Large intestine (tissue), 3 donors: ENCODE results near the gene GSG1L. TPM values are rescaled to one million over a fixed set of nuclear protein-coding genes. Genes with fewer than 3 reads are reported as not detected.

ENCODE experiments used
- DNase-seq, 2 donors: peaks; one replicate each; pipeline versions ENCODE4 v3.0.0 to v3.0.0-alpha.2; 2013
- H3K27ac ChIP-seq: one replicate; pipeline ENCODE4 v1.5.1; 2013; ENCODE audit warnings: low read length
- H3K27me3 ChIP-seq: 2 replicates; pipeline ENCODE4 v1.6.1; 2013; ENCODE audit warnings: low read length; ENCODE audit not compliant: control insufficient read depth, insufficient read depth
- H3K36me3 ChIP-seq: 2 replicates; pipeline ENCODE4 v1.6.1; 2013; ENCODE audit warnings: low read length; ENCODE audit not compliant: control insufficient read depth, insufficient read depth
- H3K4me1 ChIP-seq: one replicate; pipeline ENCODE4 v1.6.1; 2013; ENCODE audit warnings: low read length; ENCODE audit not compliant: control insufficient read depth, insufficient read depth
- H3K4me3 ChIP-seq: one replicate; pipeline ENCODE4 v1.5.1; 2013; ENCODE audit warnings: low read length
- H3K9me3 ChIP-seq: one replicate; pipeline ENCODE4 v1.6.1; 2013; ENCODE audit warnings: mild to moderate bottlenecking, low read depth, low read length, moderate library complexity; ENCODE audit not compliant: control insufficient read depth
- WGBS: methylation state at CpG from one replicate; pipeline ENCODE4 v1.1.5; 2013; ENCODE audit warnings: low lambda C conversion rate; ENCODE audit not compliant: insufficient coverage; 5-methylcytosine and 5-hydroxymethylcytosine counted together
- polyA plus RNA-seq: library from polyadenylated mRNA; unstranded; fragments of 120-200 nt; gene quantifications from one replicate; pipeline ENCODE4 v1.2.1, GENCODE V29; 2013

Gene GSG1L
- polyA plus RNA-seq, 1 donor: 1.2 TPM

DNA sequence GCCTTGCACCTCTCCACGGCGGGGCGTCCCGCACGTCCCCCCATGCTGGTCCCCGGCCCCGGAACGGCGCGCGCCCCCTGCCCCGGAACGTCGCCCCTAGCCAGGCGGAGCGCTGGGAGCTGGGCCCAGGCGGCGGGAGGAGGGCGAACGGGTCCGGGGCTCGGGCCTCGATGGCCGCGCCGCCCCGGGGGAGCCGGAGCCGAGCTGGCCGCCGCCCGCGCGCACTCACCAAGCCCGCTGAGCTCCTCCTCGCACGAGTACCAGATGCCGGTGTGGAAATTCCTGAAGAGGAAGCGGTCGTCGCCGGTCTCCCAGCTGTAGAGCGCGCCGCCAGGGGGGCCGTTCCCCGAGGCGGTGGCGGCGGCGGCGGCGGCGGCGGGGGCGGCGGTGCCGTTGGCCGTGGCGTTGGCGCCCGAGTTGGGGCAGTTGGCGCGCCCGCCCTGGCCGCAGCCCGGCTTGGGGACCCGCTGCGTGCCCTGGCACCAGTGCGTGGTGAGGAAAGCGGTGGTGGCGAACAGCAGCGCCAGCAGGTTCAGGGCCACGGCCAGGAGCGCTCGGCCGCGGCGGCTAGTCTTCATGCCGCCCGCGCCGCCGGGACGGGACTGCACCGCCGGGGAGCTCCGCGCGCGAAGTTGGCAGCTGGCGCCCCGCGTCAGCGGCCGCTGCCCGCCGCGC lies 530 bp downstream of the GSG1L start:
- H3K9me3 ChIP-seq: no peaks in the 10 kb centered on the region
- H3K4me3 ChIP-seq: no peak overlapping the region
- H3K36me3 ChIP-seq: no peaks in the 10 kb centered on the region
- no peak for DNase-seq
- H3K4me1 ChIP-seq: no peaks in the 10 kb centered on the region
- H3K27me3 ChIP-seq: peaks cover 60% of the 10 kb centered on the region
- H3K27ac ChIP-seq: no peak overlapping the region
- WGBS: no CpG with 5 or more reads among the region's 99 CpGs

DNA sequence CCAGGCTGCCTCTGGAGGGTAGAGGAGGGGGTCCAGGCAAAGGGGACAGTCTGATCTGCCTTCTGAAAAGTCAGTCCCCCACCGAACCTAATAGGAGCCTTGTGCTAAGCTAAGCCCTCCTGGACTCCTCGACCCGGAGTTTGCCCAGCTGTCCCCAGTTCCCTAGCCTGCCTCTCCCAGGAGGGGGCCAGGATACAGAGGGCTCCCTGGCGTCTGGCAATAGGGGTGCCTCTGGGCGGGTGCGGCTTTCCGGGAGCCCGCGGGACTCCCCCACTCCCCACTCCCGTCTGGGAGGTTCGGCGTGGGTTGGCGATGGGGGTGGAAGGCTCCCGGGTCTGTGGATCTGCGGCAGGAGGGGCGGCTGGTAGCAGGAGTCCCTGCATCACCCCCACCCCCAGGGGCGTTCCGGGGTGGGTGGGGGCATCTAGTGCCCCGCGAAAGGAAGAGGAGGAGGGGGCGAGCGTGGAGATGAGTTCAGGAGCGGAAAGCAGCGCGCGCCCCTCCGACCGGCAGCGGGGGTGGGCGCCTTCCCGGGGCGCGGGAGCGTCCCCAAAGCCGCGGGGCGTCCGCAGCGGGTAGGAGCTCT lies 1.2 kb downstream of the GSG1L start:
- no CpG with 5 or more reads among the region's 39 CpGs for WGBS
- Histone ChIP-seq H3K27me3 (peaks cover 60% of the 10 kb centered on the region), H3K27ac (no peak overlapping the region), H3K4me3 (no peak overlapping the region), H3K4me1 (no peaks in the 10 kb centered on the region), H3K36me3 (no peaks in the 10 kb centered on the region), H3K9me3 (no peaks in the 10 kb centered on the region)
- no peak for DNase-seq

DNA sequence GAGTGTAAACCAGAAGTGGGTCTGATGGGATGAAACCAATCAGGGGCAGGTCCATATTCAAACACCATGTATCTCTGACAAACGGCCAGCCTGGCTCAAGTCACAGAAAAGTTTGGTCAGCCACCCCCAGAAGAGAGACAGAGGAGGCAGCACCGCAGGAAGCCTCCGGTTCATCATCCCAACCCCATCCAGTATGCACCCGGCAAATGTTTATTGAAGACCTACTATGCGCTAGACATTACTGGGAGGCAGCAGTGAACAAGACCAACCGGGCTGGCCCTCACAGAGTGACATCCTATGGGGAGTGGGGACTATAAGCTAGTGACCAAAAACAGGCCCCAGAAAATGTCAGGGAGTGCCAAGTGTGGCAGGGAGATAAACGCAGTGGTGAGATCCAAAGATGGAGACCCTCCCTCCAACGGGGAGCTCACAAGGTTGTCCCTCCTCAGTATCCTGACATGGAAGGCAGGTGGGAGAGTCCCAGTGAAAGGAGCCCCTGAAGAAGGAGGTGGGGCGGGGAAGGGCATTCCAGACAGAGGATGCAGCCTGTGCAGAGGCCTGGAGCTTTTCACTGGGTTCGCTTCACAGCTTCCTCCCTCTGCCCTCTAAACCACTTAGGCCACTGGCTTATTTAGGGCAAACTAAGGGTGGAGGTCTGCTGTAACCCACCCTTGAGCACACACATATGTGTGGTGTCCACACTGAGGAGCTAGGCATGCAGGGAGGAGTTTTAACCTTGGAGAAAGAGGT lies 2.0 kb downstream of the GSG1L start:
- peaks cover 58% of the 10 kb centered on the region for H3K27me3 ChIP-seq
- no peak for DNase-seq
- no peaks in the 10 kb centered on the region for H3K9me3 ChIP-seq
- no peaks in the 10 kb centered on the region for H3K4me1 ChIP-seq
- WGBS: 56% methylated on average over 1 of the region's 10 CpGs
- H3K4me3 ChIP-seq: no peak overlapping the region
- no peak overlapping the region for H3K27ac ChIP-seq
- H3K36me3 ChIP-seq: no peaks in the 10 kb centered on the region

DNA sequence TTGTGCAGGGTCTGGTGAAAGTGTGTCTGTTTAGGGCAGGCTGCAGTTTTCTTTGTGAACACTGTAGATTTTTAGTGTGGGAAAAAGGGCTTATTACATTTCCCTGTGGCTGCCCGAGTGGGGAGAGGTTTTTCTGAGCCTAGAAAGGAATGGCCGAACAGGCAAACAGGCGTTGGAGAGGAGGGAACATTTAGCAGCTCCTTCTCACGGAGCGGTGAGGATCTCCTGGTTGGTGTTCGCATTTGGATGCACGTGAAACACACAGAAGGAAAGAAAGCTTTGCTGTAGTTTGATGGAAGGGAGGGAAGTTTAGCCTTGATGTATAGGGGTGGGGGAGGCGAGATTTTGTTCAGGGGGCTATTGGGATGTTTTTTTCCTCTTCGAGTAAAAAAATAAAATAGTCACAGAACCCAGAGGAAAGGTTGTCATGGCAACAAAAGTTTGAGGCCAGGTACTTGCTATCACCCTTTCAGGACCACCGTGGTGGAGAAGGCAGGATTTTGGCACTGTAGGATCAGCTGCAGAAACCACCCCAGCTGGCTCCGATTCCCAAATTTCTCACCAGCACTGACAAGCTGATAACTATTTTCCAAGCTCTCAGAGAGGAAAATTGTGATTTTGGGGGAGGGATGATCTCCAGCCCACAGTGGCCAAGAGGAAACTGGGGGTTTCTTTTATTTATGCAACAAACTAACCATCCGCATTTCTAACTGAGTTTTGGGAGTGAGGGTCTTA lies 3.5 kb downstream of the GSG1L start:
- H3K27me3 ChIP-seq: peaks cover 52% of the 10 kb centered on the region
- no peaks in the 10 kb centered on the region for H3K36me3 ChIP-seq
- H3K4me1 ChIP-seq: no peaks in the 10 kb centered on the region
- 42% methylated on average over 3 of the region's 12 CpGs for WGBS
- no peak overlapping the region for H3K4me3 ChIP-seq
- no peaks in the 10 kb centered on the region for H3K9me3 ChIP-seq
- DNase-seq: no peak
- no peak overlapping the region for H3K27ac ChIP-seq

DNA sequence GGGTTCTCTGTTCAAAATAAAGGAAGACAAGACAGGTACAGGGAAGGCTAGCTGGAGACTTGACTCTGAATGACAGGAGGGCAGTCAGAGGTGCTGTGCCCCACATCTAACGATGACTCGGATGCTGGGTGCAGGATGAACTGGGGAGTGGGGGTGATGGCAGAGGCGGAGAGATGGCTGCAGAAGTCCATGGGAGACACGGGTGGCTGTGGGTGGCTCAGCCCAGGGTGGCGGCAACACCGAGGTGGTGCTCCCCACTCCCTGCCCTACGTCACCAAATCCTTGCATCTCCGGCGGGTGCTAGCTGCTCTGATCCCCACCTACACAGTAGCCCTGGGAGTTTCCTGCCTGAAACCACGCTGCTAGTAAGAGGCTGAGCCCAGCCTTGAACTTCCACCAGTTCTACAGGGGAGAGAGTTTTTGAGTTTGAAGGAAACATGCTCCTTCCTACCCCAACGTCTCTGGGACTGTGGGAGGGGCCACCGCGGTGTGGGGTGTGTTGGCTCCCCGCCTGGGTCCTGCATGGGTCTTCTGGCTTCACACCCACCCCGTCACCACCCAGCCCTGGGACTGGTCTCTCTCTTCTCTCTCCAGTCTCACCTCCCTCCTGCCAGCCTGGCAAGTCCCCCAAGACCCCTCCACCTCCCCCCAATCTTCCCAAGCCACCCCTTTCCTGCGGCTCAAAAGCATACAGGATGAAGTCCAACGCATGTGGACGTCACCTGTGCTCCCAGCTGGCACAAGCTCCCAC lies 4.5 kb downstream of the GSG1L start:
- Histone ChIP-seq H3K4me1 (no peaks in the 10 kb centered on the region), H3K36me3 (no peaks in the 10 kb centered on the region), H3K4me3 (no peak overlapping the region), H3K27ac (no peak overlapping the region), H3K9me3 (no peaks in the 10 kb centered on the region), H3K27me3 (peaks cover 42% of the 10 kb centered on the region)
- DNase-seq: no peak
- WGBS: no CpG with 5 or more reads among the region's 18 CpGs

DNA sequence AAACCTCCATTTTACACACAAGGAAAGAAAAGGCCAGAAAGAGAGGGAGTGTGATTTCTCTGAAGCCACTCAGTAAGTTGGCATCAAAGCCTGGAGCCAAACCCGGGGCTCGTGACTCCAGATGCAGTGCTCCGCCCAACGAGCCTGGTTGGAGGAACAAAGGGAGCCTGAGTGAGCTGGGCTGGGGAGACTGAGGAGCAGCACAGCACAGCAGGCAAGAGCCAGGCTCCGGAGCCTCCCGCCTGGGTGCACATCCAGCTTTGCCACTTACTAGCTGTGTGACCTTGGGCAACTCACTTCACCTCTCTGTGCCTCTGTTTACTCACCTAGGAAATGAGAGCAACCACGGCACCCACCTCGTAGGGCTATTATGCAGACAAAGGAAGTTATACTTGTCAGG lies 5.6 kb downstream of the GSG1L start:
- no CpG with 5 or more reads among the region's 8 CpGs for WGBS
- H3K9me3 ChIP-seq: no peaks in the 10 kb centered on the region
- no peak overlapping the region for H3K27ac ChIP-seq
- H3K36me3 ChIP-seq: no peaks in the 10 kb centered on the region
- DNase-seq: no peak
- no peak overlapping the region for H3K4me3 ChIP-seq
- no peaks in the 10 kb centered on the region for H3K4me1 ChIP-seq
- peaks cover 38% of the 10 kb centered on the region for H3K27me3 ChIP-seq

DNA sequence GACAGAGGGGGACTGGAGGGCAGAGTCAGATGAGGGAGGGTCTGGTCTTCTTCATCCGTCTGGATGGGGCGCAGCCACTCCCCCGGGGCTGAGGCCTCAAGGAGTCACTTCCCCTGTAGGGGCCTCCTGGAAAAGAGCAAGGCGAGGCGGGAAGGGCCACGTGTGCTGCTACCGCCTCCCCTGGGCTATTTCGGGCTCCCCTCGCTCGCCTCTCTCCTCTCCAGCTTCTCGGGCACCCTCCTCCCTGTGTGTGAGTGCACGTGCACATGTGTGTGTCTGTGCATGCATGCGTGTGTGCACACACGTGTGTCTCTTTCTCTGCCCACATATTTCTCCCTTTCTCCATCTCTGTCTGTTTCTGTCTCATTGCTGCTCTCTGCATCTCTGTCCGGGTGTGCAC lies 10.1 kb downstream of the GSG1L start:
- Histone ChIP-seq H3K4me3 (no peak overlapping the region), H3K27ac (no peak overlapping the region), H3K4me1 (no peaks in the 10 kb centered on the region), H3K27me3 (no peaks in the 10 kb centered on the region), H3K36me3 (no peaks in the 10 kb centered on the region), H3K9me3 (no peaks in the 10 kb centered on the region)
- no CpG with 5 or more reads among the region's 15 CpGs for WGBS
- no peak for DNase-seq

DNA sequence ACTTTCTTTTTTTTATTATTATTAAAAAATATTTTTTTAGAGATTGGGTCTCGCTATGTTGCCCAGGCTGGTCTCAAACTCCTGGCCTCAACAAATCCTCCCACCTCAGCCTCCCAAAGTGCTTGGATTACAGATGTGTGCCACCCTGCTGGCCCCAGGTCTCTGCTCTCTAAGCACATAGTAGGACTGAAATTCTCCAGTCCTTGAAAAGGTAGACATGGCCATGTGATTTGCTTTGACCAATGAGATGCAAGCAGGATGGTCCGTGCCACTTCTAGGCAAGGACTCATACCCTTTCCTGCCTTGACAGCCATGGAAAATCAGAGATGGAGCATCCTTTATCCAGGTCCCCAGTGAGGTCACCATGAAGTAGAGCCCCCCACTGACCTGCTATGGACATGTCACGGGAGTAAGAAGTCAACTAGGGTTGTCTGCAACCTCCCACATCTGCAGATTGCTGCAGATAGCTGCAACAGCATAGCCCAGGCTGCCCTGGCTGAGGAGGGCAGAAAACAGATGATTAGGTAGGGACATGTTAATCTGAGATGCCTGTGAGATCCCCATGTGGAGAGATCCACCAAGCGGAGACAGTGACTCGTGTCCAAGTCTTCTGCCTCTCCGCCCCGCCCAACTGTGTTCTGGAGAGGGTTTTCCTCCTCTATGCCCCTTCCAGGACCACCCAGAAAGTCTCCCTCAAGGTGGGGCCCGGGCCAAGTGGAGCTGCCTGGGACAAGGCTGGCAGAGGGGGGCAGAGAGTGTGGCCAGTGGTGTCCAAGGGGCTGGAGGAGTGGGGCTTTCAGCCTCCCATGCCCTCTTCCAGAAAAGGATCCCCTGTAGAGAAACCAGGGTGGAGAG lies 11.0 kb downstream of the GSG1L start:
- Histone ChIP-seq H3K9me3 (no peaks in the 10 kb centered on the region), H3K4me1 (no peaks in the 10 kb centered on the region), H3K27me3 (no peaks in the 10 kb centered on the region), H3K4me3 (no peak overlapping the region), H3K27ac (no peak overlapping the region), H3K36me3 (no peaks in the 10 kb centered on the region)
- no peak for DNase-seq
- no CpG with 5 or more reads among the region's 8 CpGs for WGBS

DNA sequence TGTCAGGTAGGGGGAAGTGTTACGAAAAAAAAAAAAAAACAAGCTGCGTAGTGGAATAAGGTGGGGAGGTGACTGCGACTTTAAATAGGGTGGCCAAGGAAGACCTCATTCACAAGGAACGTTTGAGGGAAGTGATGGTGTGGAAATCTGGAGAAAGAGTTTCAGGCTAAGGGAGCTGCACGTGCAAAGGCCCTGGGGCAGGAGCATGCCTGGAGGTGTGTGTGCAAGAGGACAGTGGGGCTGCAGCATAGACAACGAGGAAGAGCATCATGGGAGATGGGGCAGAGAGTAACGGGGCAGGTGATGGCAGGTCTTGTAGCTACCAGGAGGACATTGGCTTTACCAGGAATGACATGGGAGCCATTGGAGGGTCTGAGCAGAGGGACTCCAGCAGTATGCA lies 12.0 kb downstream of the GSG1L start:
- no peak for DNase-seq
- 92% methylated on average over 2 of the region's 7 CpGs for whole genome bisulfite sequencing
- no peaks in the 10 kb centered on the region for H3K9me3 ChIP-seq
- no peak overlapping the region for H3K27ac ChIP-seq
- no peak overlapping the region for H3K4me3 ChIP-seq
- H3K36me3 ChIP-seq: no peaks in the 10 kb centered on the region
- no peaks in the 10 kb centered on the region for H3K4me1 ChIP-seq
- H3K27me3 ChIP-seq: no peaks in the 10 kb centered on the region
